GM12892 (cell line): Measurements from ENCODE around the gene HNMT.

Experiments used
- DNase-seq: peaks from one replicate; pipeline ENCODE4 v3.0.0; 2011; ENCODE audit not compliant: insufficient read length
- FAIRE-seq: peaks from 2 replicates; lab custom pipeline; 2011; peaks lifted over from hg19 to GRCh38; lab: Jason Lieb, UNC
- POLR2A ChIP-seq: IDR thresholded peaks from 2 replicates; pipeline ENCODE4 v1.6.1; 2011; ENCODE audit warnings: low read depth, low read length, control low read depth
- POLR2AphosphoS5 ChIP-seq: IDR thresholded peaks from 2 replicates; pipeline ENCODE4 v1.6.1; 2011; ENCODE audit warnings: low read depth, low read length, control low read depth
- TAF1 ChIP-seq: IDR thresholded peaks from 2 replicates; pipeline ENCODE4 v1.6.1; 2011; ENCODE audit warnings: low read depth, mild to moderate bottlenecking, control low read depth, low read length, borderline replicate concordance

Gene HNMT

DNA sequence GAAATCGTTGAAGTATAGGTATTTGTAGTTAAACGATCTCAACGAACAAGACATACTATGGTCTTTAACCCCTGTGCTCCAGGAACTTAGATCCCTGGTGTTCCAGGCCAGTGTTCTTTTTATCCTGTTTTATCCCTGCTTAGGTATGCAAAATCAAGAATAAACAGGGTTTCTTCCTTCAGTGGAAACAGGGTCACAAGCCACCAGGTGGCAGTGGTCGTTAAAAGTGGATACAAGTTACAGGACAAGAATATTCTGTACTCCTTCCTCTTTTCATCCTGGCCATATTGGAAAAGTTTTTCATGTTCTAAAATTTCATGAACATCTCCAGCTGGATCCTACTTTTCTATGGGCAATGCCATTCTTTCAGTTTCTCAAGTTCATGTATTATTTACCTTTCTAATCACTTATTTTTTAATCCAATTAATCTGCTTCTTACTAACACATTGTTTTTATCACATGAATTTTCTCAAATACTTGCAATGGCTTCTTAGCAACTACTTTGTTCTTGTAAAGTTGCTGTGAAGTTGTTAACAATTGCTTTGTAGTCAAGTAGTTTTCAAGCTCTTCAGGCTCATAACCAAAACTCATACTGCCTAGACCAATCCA is 16.4 kb upstream of the HNMT start:
- no peak for TF ChIP-seq POLR2AphosphoS5
- TF ChIP-seq TAF1: no peak
- TF ChIP-seq POLR2A: no peak
- DNase-seq (no peak), FAIRE-seq (no peak)

DNA sequence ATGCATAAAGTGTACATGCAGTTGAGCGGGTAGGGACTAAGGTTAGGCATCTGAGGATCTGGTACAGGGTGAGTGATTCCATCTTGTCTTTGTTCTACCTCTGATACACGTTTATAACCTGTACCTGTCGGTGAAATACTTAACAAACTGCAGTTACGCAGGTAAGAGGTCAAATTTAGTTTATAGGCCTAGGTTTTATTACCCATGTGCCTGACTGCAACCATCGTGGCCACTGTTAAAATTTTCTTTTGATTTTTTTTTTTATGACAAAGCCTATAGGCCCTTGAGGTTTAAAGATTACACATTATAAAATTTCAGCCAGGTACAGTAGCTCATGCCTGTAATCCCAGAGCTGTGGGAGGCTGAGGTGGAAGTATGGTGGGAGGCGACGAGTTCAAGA is 15.4 kb upstream of the HNMT start:
- TF ChIP-seq POLR2A (no peak), POLR2AphosphoS5 (no peak), TAF1 (no peak)
- no peak for FAIRE-seq
- DNase-seq: no peak

DNA sequence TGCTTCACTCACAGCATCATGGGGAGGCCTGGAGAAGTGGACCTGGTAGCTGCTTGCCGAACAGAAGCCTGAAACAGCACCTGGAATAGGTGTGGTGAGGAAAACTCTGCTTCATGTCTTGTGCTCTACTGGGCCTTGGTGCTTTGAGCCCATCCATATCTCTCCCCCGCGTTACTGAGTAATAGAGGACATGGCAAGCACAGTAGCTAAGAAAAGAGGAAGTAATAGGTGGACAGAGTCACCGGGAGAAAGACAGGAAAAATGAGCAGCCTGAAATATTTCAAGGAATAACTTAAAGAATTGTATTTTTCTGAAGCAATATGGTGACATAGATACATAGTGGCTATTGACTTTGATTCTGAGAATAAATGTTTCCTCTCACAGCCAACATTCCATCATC is 14.0 kb upstream of the HNMT start:
- TF ChIP-seq TAF1: no peak
- TF ChIP-seq POLR2AphosphoS5: no peak
- TF ChIP-seq POLR2A: no peak
- DNase-seq: no peak
- no peak for FAIRE-seq

GRCh38 chr2:137951586-137951985 is 12.7 kb upstream of the HNMT start:
- no peak for TF ChIP-seq TAF1
- no peak for TF ChIP-seq POLR2A
- FAIRE-seq (no peak), DNase-seq (no peak)

- TF ChIP-seq POLR2A: no peak
- TF ChIP-seq POLR2AphosphoS5: no peak
- FAIRE-seq: peak; percentile 74
- DNase-seq: no peak
These were observed 11.6 kb upstream of the HNMT start for GRCh38 chr2:137952586-137953129.

DNA sequence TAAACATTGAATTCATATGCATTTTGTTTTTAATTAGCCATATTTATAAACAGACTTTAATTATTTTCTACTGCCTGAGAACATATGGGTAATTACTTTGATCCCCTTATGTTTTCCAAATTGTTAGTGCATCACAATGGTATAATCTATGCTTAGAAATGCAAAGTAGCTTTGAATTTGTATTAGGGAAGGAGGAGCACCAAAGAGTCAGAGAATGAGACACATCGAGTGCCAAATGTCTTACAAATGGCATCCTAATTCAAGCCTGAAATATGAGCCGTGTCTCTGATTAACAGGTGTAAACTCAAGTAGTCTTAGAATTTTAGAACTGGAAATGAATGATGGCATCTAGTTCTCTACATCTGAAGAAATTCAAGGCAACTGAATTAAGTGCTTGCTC is 8.7 kb upstream of the HNMT start:
- DNase-seq (no peak), FAIRE-seq (no peak)
- no peak for TF ChIP-seq POLR2AphosphoS5
- TF ChIP-seq POLR2A: no peak
- TF ChIP-seq TAF1: no peak

- DNase-seq (no peak), FAIRE-seq (no peak)
- no peak for TF ChIP-seq TAF1
- TF ChIP-seq POLR2AphosphoS5: no peak
- no peak for TF ChIP-seq POLR2A
These were observed 7.2 kb upstream of the HNMT start for GRCh38 chr2:137957033-137957432.

DNA sequence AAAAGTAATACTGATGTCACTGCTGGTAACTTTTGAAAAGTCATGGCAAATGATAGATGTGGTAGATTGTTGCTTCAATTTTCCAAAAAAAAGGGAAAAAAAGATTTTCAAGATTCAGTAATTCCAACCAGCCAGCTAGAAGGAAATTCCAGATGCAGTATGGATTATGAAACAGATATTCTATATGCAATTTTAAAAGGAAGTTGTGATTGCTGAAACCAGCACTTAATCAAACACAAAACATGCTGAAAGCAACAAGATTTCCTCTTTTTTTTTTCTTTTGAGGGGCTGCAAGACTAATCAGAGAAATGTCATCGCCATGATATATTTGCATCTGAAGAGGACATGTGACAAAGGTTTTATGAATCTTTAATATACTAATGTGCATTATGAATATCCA is 5.1 kb upstream of the HNMT start:
- DNase-seq (no peak), FAIRE-seq (no peak)
- TF ChIP-seq TAF1: no peak
- TF ChIP-seq POLR2AphosphoS5: no peak
- TF ChIP-seq POLR2A: no peak

- FAIRE-seq (no peak), DNase-seq (no peak)
- no peak for TF ChIP-seq POLR2AphosphoS5
- no peak for TF ChIP-seq POLR2A
- no peak for TF ChIP-seq TAF1
These were observed 4.0 kb upstream of the HNMT start for GRCh38 chr2:137960223-137960622.

DNA sequence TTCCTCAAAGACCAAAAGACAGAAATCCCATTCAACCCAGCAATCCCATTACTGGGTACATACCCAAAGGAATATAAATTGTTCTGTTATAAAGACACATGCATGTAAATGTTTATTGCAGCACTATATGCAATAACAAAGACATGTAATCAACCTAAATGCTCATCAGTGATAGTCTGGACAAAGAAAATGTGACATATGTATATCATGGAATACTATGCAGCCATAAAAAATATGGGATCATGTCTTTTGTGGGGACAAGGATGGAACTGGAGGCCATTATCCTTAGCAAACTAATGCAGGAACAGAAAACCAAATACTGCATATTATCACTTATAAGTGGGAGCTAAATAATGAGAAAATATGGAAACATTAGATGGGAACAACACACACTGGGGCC is 2.7 kb upstream of the HNMT start:
- TF ChIP-seq TAF1: no peak
- no peak for TF ChIP-seq POLR2AphosphoS5
- no peak for TF ChIP-seq POLR2A
- DNase-seq (no peak), FAIRE-seq (no peak)

DNA sequence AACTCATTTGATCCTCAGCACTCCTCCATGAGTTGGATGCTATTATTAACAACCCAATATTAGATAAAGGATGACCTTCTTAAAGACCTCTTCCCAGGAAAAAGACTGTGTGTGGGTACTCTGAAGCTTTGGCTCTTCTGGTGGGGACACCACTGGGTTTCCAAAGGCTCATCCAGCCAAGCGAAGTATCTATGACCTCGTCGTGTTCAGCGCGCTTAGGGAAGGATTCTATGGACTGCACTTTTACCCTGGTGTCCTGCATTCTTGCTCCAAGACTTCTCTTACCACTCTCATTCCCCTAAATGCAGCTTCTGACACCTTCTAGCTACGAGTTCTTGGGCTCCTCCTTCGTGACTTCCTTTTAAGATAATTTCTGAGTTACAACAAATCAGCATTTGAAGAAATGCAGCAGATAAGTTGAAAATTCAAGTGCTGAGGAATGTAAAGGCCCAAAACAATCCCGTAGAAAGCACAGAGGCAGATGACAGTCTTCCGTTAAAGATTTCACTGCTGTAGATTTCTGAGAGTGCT is 673 bp upstream of the HNMT start:
- no peak for FAIRE-seq
- no peak for DNase-seq
- TF ChIP-seq POLR2AphosphoS5: no peak
- TF ChIP-seq TAF1: no peak
- no peak for TF ChIP-seq POLR2A

GRCh38 chr2:137964859-137965459 is 686 bp downstream of the HNMT start:
- TF ChIP-seq TAF1: no peak
- TF ChIP-seq POLR2A: no peak
- no peak for TF ChIP-seq POLR2AphosphoS5
- DNase-seq (no peak), FAIRE-seq (no peak)

- TF ChIP-seq POLR2A (no peak), TAF1 (no peak), POLR2AphosphoS5 (no peak)
- DNase-seq (no peak), FAIRE-seq (no peak)
These were observed 1.8 kb downstream of the HNMT start for GRCh38 chr2:137966043-137966442.

GRCh38 chr2:137967042-137967441 is 2.8 kb downstream of the HNMT start:
- TF ChIP-seq POLR2AphosphoS5 (no peak), TAF1 (no peak), POLR2A (no peak)
- FAIRE-seq: no peak
- DNase-seq: no peak
